Stimulated activated CD8-positive, alpha-beta memory T cell treated with anti-CD3 and anti-CD28 coated beads, Interleukin-12 subunit alpha, Interleukin-12 subunit beta, amount 100 ng/mL, for 24 hours (primary cell): ENCODE measurements around the gene PPID.
A peak's percentile ranks its signal among the peaks of the same experiment; 100 is the strongest.
"Not testable (repeated sequence)": the region's sequence is repeated elsewhere in the genome, so short reads cannot be mapped to it uniquely, and the experiment has no call there.

Experiments
- DNase-seq: peaks from one replicate; pipeline ENCODE4 v3.0.0-alpha.2; 2020; ENCODE audit errors: extremely low read depth

Gene PPID

GRCh38 chr4:158722917-158723793 is at the start of gene PPID:
Gene PPID (minus strand): TSS chr4:158723396. CDS start chr4:158723288, 108 bp downstream.
- DNase-seq: peak; percentile 67

- no peak for DNase-seq
Observed at GRCh38 chr4:158771776-158772175, 48.6 kb upstream of the PPID start.

GRCh38 chr4:158770671-158771070 is 47.5 kb upstream of the PPID start:
- no peak for DNase-seq

- no peak for DNase-seq
Observed at GRCh38 chr4:158769175-158769921, 46.2 kb upstream of the PPID start.

GRCh38 chr4:158768555-158769174 is 45.5 kb upstream of the PPID start, which contains the start of gene FNIP2:
Gene FNIP2 (plus strand): TSS chr4:158769026. CDS start chr4:158769213, 187 bp downstream.
- DNase-seq: peak; percentile 34

GRCh38 chr4:158767451-158767850 is 44.3 kb upstream of the PPID start:
- DNase-seq: no peak

- no peak for DNase-seq
Observed at GRCh38 chr4:158766434-158767044, 43.3 kb upstream of the PPID start.

GRCh38 chr4:158763462-158763861 is 40.3 kb upstream of the PPID start:
- DNase-seq: no peak

GRCh38 chr4:158762553-158762952 is 39.4 kb upstream of the PPID start:
- no peak for DNase-seq

GRCh38 chr4:158760866-158761265 is 37.7 kb upstream of the PPID start:
- DNase-seq: no peak

- not testable (repeated sequence) for DNase-seq
Observed at GRCh38 chr4:158759539-158759938, 36.3 kb upstream of the PPID start.

GRCh38 chr4:158758703-158759102 is 35.5 kb upstream of the PPID start:
- no peak for DNase-seq

- no peak for DNase-seq
Observed at GRCh38 chr4:158758142-158758541, 34.9 kb upstream of the PPID start.

- no peak for DNase-seq
Observed at GRCh38 chr4:158756588-158756987, 33.4 kb upstream of the PPID start.

GRCh38 chr4:158755819-158756218 is 32.6 kb upstream of the PPID start:
- not testable (repeated sequence) for DNase-seq

GRCh38 chr4:158754385-158755180 is 31.4 kb upstream of the PPID start:
- DNase-seq: no peak

- no peak for DNase-seq
Observed at GRCh38 chr4:158750379-158750778, 27.2 kb upstream of the PPID start.

- DNase-seq: not testable (repeated sequence)
Observed at GRCh38 chr4:158746537-158746936, 23.3 kb upstream of the PPID start.

GRCh38 chr4:158741326-158742021 is 18.3 kb upstream of the PPID start:
- no peak for DNase-seq

GRCh38 chr4:158739600-158739999 is 16.4 kb upstream of the PPID start:
- no peak for DNase-seq
